HepG2 (cell line): ENCODE results near the gene SAMD13. TPM values are rescaled to one million over a fixed set of nuclear protein-coding genes. Genes with fewer than 3 reads are reported as not detected.

Source experiments
- ATF7-NPFF ChIP-seq: sonication (generic); formaldehyde crosslinking; IDR thresholded peaks from 2 replicates; pipeline ENCODE4 v1.8.1; 2023; ENCODE audit warnings: mild to moderate bottlenecking, low read depth, missing genetic modification reagents, moderate library complexity
- ATRX ChIP-seq: sonication (generic); formaldehyde crosslinking; IDR thresholded peaks from 2 replicates; pipeline ENCODE4 v1.4.0; 2020; ENCODE audit warnings: missing genetic modification reagents, borderline replicate concordance
- HMGXB3 ChIP-seq: sonication (generic); formaldehyde crosslinking; IDR thresholded peaks from 2 replicates; pipeline ENCODE4 v1.4.0; 2020; ENCODE audit warnings: missing genetic modification reagents, borderline replicate concordance
- NCOA5 ChIP-seq: sonication (generic); formaldehyde crosslinking; IDR thresholded peaks from 2 replicates; pipeline ENCODE4 v1.4.0; 2020; ENCODE audit warnings: missing genetic modification reagents
- RAD21 ChIP-seq: fragments of 450-650 bp; formaldehyde crosslinking; IDR thresholded peaks from 2 replicates; pipeline ENCODE4 v1.5.0; 2020; ENCODE audit warnings: mild to moderate bottlenecking
- STAT5B ChIP-seq: sonication (generic); formaldehyde crosslinking; IDR thresholded peaks from 2 replicates; pipeline ENCODE4 v1.4.0; 2020; ENCODE audit warnings: missing genetic modification reagents
- TRAFD1 ChIP-seq: sonication (generic); formaldehyde crosslinking; IDR thresholded peaks from 2 replicates; pipeline ENCODE4 v1.5.1; 2020; ENCODE audit warnings: missing genetic modification reagents, mild to moderate bottlenecking, borderline replicate concordance
- ZBTB25 ChIP-seq: IDR thresholded peaks from 2 replicates; pipeline ENCODE4 v1.6.1; 2018; ENCODE audit warnings: missing genetic modification reagents
- ZKSCAN8 ChIP-seq: IDR thresholded peaks from 2 replicates; pipeline ENCODE4 v1.6.1; 2016; ENCODE audit warnings: borderline replicate concordance, missing genetic modification reagents, missing compliant biosample characterization
- ZNF331 ChIP-seq: sonication (generic); formaldehyde crosslinking; IDR thresholded peaks from 2 replicates; pipeline ENCODE4 v1.4.0; 2020; ENCODE audit warnings: missing genetic modification reagents
- ZNF33A ChIP-seq: sonication (generic); formaldehyde crosslinking; IDR thresholded peaks from 2 replicates; pipeline ENCODE4 v1.5.1; 2020; ENCODE audit warnings: missing genetic modification reagents, mild to moderate bottlenecking, moderate library complexity, borderline replicate concordance
- ZNF619 ChIP-seq: sonication (generic); formaldehyde crosslinking; IDR thresholded peaks from 2 replicates; pipeline ENCODE4 v1.4.0; 2020; ENCODE audit warnings: mild to moderate bottlenecking, missing genetic modification reagents
- ZNF670 ChIP-seq: sonication (generic); formaldehyde crosslinking; IDR thresholded peaks from 2 replicates; pipeline ENCODE4 v1.8.0; 2022; ENCODE audit warnings: mild to moderate bottlenecking, missing genetic modification reagents, borderline replicate concordance
- ZNF784 ChIP-seq: sonication (generic); formaldehyde crosslinking; IDR thresholded peaks from 2 replicates; pipeline ENCODE4 v1.5.1; 2020; ENCODE audit warnings: missing genetic modification reagents, mild to moderate bottlenecking, borderline replicate concordance
- polyA plus RNA-seq, 8 experiments: library from polyadenylated mRNA; depleted of rRNA in 3 of 8; stranded (reverse) in 7 of 8; unstranded in 1 of 8; fragments of >200 nt; fragmentation: Illumina TruSeq in 4 of 8; extraction: Trizol in 4 of 8; gene quantifications; 2 replicates each; pipeline versions ENCODE4 v1.2.1 to v1.2.3, GENCODE V29; 2011 to 2016; ENCODE audit warnings: low read depth in 4 of 8, missing spikeins in 1 of 8, mixed read lengths in 1 of 8; ENCODE audit not compliant: insufficient read depth in 1 of 8
- total RNA-seq, 5 experiments: library from RNA; depleted of rRNA; stranded (reverse); fragments of >200 nt; fragmentation: Illumina TruSeq; extraction: Trizol; gene quantifications; 2 replicates each; pipeline ENCODE4 v1.2.3, GENCODE V29; 2016; ENCODE audit warnings: low read depth in 1 of 5

The SAMD13 gene
- total and polyA plus RNA-seq, 2 of the 13 experiments (the other 11 are each of a cell fraction or from before 2014, with no cell fraction given) = 0.09 to 0.18 TPM

- TF ChIP-seq TRAFD1 (CRISPR knock-in tag) (no peak), ZNF670 (no peak), NCOA5 (CRISPR knock-in tag) (no peak), ZNF33A (CRISPR knock-in tag) (no peak), ATRX (CRISPR knock-in tag) (no peak), ZBTB25 (CRISPR knock-in tag) (no peak), ZKSCAN8 (CRISPR knock-in tag) (no peak), ZNF619 (CRISPR knock-in tag) (no peak), ATF7-NPFF (no peak), HMGXB3 (CRISPR knock-in tag) (no peak), RAD21 (CRISPR knock-in tag) (no peak), ZNF784 (CRISPR knock-in tag) (no peak), ZNF331 (CRISPR knock-in tag) (no peak), STAT5B (no peak)
- TF ChIP-seq, all 625 proteins: peak for 0
Measured at GRCh38 chr1:84348759-84349158, 47.3 kb downstream of the SAMD13 start (continued).
